NCI-H2107 treated with DMSO at 0.1 percent for 48 hours (cell line): ENCODE results near the gene FKBP8.

Experiments used
- DNase-seq: peaks from one replicate; lab custom pipeline; 2025; ENCODE audit not compliant: unreplicated experiment; lab: John Stamatoyannopoulos, UW

Gene FKBP8

GRCh38 chr19:18503337-18503970 lies 39.9 kb downstream of the FKBP8 start:
- no peak for DNase-seq

GRCh38 chr19:18502638-18503294 lies 40.6 kb downstream of the FKBP8 start:
- peak; percentile 39 for DNase-seq

- no peak for DNase-seq
Observed at GRCh38 chr19:18502246-18502637, 41.1 kb downstream of the FKBP8 start.

- no peak for DNase-seq
Observed at GRCh38 chr19:18501832-18502231, 41.5 kb downstream of the FKBP8 start.

- no peak for DNase-seq
Observed at GRCh38 chr19:18501351-18501750, 42.0 kb downstream of the FKBP8 start.

GRCh38 chr19:18500799-18501198 lies 42.6 kb downstream of the FKBP8 start:
- no peak for DNase-seq

GRCh38 chr19:18500376-18500775 lies 43.0 kb downstream of the FKBP8 start:
- DNase-seq, result no peak

- DNase-seq, result no peak
Observed at GRCh38 chr19:18499055-18499775, 44.2 kb downstream of the FKBP8 start.

- no peak for DNase-seq
Observed at GRCh38 chr19:18496980-18497256, 46.5 kb downstream of the FKBP8 start.

GRCh38 chr19:18496167-18496979 lies 47.0 kb downstream of the FKBP8 start:
- DNase-seq, result no peak

GRCh38 chr19:18495204-18495911 lies 48.0 kb downstream of the FKBP8 start:
- no peak for DNase-seq

GRCh38 chr19:18494267-18494607 lies 49.1 kb downstream of the FKBP8 start:
- DNase-seq, result no peak

GRCh38 chr19:18493440-18494266 lies 49.7 kb downstream of the FKBP8 start:
- DNase-seq, result no peak

- no peak for DNase-seq
Observed at GRCh38 chr19:18491995-18492953, 51.1 kb downstream of the FKBP8 start.

GRCh38 chr19:18490728-18491127 lies 52.6 kb downstream of the FKBP8 start:
- no peak for DNase-seq

GRCh38 chr19:18489627-18490184 lies 53.7 kb downstream of the FKBP8 start:
- no peak for DNase-seq

GRCh38 chr19:18488838-18489626 lies 54.3 kb downstream of the FKBP8 start:
- DNase-seq, result peak; percentile 67

- DNase-seq, result no peak
Observed at GRCh38 chr19:18488403-18488723, 55.0 kb downstream of the FKBP8 start.
